HG03045 (cell line): ENCODE results near the gene SBNO2.

Source experiments
- ATAC-seq: cut with Tn5 transposase; IDR thresholded peaks from one replicate; pipeline ENCODE4 v1.9.1; 2021; ENCODE audit warnings: mild to moderate bottlenecking, moderate library complexity; ENCODE audit not compliant: unreplicated experiment

SBNO2 gene

GRCh38 chr19:1154731-1155351 lies 19.2 kb downstream of the SBNO2 start:
- ATAC-seq: no peak

- ATAC-seq: no peak
These were observed 20.0 kb downstream of the SBNO2 start for GRCh38 chr19:1153891-1154730.

GRCh38 chr19:1151917-1152587 lies 22.0 kb downstream of the SBNO2 start:
- ATAC-seq: no peak

- no peak for ATAC-seq
These were observed 22.9 kb downstream of the SBNO2 start for GRCh38 chr19:1151037-1151724.

- ATAC-seq: no peak
These were observed 23.6 kb downstream of the SBNO2 start for GRCh38 chr19:1150333-1151036.

- ATAC-seq: no peak
These were observed 24.6 kb downstream of the SBNO2 start for GRCh38 chr19:1149259-1150045.

GRCh38 chr19:1147934-1148549 lies 26.0 kb downstream of the SBNO2 start:
- no peak for ATAC-seq

GRCh38 chr19:1146858-1147780 lies 26.9 kb downstream of the SBNO2 start:
- ATAC-seq: no peak

- no peak for ATAC-seq
These were observed 27.7 kb downstream of the SBNO2 start for GRCh38 chr19:1146412-1146699.

- ATAC-seq: no peak
These were observed 28.2 kb downstream of the SBNO2 start for GRCh38 chr19:1145635-1146411.

- ATAC-seq: no peak
These were observed 29.3 kb downstream of the SBNO2 start for GRCh38 chr19:1144741-1145140.

- no peak for ATAC-seq
These were observed 30.2 kb downstream of the SBNO2 start for GRCh38 chr19:1143828-1144399.

GRCh38 chr19:1141944-1142343 lies 32.1 kb downstream of the SBNO2 start:
- ATAC-seq: no peak

- no peak for ATAC-seq
These were observed 33.6 kb downstream of the SBNO2 start for GRCh38 chr19:1140272-1141027.

- no peak for ATAC-seq
These were observed 34.9 kb downstream of the SBNO2 start for GRCh38 chr19:1139126-1139525.

GRCh38 chr19:1138121-1138520 lies 35.9 kb downstream of the SBNO2 start:
- no peak for ATAC-seq
